HCT116 (cell line): ENCODE data around the gene YIPF3.

Experiments used
- EZH2 ChIP-seq: fragments of 200-600 bp; sonication (generic); IDR thresholded peaks from 2 replicates; pipeline ENCODE4 v1.6.1; 2017; ENCODE audit warnings: antibody characterized with exemption, mixed run types
- RAD21 ChIP-seq: IDR thresholded peaks from 2 replicates; pipeline ENCODE4 v1.6.1; 2012; ENCODE audit warnings: low read depth, mild to moderate bottlenecking
- SP1 ChIP-seq: IDR thresholded peaks from 2 replicates; pipeline ENCODE4 v1.6.1; 2012; ENCODE audit warnings: low read depth
- ZNF274 ChIP-seq: fragments of 200-500 bp; sonication (Bioruptor generic); IDR thresholded peaks from 2 replicates; pipeline ENCODE4 v1.6.1; 2014; ENCODE audit warnings: mild to moderate bottlenecking, low read depth, low read length, inconsistent platforms
- TF ChIP-seq, protein P1 (sequence below), 3 experiments: fragments of 200-600 bp in 1 of 3; sonication (generic) in 1 of 3; IDR thresholded peaks in 2 of 3; conservative IDR thresholded peaks in 1 of 3; 2 replicates each; pipeline ENCODE4 v1.5.1; 2012 to 2017; ENCODE audit warnings: low read depth in 2 of 3, low read length in 2 of 3, antibody characterized with exemption in 1 of 3, borderline replicate concordance in 1 of 3, control low read depth in 1 of 3, mild to moderate bottlenecking in 1 of 3, mixed read lengths in 1 of 3, mixed run types in 1 of 3, moderate library complexity in 1 of 3; ENCODE audit not compliant: insufficient read depth in 1 of 3
- TF ChIP-seq, protein P2 (sequence below): IDR thresholded peaks from 2 replicates; pipeline ENCODE4 v1.6.1; 2012
- TF ChIP-seq, protein P3 (sequence below): IDR thresholded peaks from 2 replicates; pipeline ENCODE4 v1.6.1; 2012; ENCODE audit warnings: low read depth

- TF ChIP-seq, protein P1, sequence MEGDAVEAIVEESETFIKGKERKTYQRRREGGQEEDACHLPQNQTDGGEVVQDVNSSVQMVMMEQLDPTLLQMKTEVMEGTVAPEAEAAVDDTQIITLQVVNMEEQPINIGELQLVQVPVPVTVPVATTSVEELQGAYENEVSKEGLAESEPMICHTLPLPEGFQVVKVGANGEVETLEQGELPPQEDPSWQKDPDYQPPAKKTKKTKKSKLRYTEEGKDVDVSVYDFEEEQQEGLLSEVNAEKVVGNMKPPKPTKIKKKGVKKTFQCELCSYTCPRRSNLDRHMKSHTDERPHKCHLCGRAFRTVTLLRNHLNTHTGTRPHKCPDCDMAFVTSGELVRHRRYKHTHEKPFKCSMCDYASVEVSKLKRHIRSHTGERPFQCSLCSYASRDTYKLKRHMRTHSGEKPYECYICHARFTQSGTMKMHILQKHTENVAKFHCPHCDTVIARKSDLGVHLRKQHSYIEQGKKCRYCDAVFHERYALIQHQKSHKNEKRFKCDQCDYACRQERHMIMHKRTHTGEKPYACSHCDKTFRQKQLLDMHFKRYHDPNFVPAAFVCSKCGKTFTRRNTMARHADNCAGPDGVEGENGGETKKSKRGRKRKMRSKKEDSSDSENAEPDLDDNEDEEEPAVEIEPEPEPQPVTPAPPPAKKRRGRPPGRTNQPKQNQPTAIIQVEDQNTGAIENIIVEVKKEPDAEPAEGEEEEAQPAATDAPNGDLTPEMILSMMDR (IDR thresholded peaks at IDR 0.05 in 2 of 3, conservative IDR thresholded peaks at IDR 0.05 in 1 of 3; ENCODE audit: borderline replicate concordance in 1 of 3, insufficient read depth in 1 of 3, low read depth in 2 of 3, low read length in 2 of 3), result no peak
- TF ChIP-seq ZNF274 (no peak), SP1 (no peak), RAD21 (no peak), EZH2 (no peak)
- TF ChIP-seq, protein P2, sequence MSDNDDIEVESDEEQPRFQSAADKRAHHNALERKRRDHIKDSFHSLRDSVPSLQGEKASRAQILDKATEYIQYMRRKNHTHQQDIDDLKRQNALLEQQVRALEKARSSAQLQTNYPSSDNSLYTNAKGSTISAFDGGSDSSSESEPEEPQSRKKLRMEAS, result no peak
- TF ChIP-seq, protein P3, sequence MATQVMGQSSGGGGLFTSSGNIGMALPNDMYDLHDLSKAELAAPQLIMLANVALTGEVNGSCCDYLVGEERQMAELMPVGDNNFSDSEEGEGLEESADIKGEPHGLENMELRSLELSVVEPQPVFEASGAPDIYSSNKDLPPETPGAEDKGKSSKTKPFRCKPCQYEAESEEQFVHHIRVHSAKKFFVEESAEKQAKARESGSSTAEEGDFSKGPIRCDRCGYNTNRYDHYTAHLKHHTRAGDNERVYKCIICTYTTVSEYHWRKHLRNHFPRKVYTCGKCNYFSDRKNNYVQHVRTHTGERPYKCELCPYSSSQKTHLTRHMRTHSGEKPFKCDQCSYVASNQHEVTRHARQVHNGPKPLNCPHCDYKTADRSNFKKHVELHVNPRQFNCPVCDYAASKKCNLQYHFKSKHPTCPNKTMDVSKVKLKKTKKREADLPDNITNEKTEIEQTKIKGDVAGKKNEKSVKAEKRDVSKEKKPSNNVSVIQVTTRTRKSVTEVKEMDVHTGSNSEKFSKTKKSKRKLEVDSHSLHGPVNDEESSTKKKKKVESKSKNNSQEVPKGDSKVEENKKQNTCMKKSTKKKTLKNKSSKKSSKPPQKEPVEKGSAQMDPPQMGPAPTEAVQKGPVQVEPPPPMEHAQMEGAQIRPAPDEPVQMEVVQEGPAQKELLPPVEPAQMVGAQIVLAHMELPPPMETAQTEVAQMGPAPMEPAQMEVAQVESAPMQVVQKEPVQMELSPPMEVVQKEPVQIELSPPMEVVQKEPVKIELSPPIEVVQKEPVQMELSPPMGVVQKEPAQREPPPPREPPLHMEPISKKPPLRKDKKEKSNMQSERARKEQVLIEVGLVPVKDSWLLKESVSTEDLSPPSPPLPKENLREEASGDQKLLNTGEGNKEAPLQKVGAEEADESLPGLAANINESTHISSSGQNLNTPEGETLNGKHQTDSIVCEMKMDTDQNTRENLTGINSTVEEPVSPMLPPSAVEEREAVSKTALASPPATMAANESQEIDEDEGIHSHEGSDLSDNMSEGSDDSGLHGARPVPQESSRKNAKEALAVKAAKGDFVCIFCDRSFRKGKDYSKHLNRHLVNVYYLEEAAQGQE, result no peak
These were observed 1.0 kb upstream of the YIPF3 start for GRCh38 chr6:43517505-43518357.
